Psoas muscle (tissue), 8 donors: ENCODE results near the gene NLGN1. TPM values are rescaled to one million over a fixed set of nuclear protein-coding genes. Genes with fewer than 3 reads are reported as not detected.

Source experiments
- ATAC-seq, 4 donors: fragments of 200-7000 bp; cut with Tn5 transposase; one replicate each; pipeline ENCODE4 v1.9.1; 2020; ENCODE audit warnings: moderate library complexity in 3 of 4, mild to moderate bottlenecking in 2 of 4
- DNase-seq, 2 donors: peaks; one replicate each; pipeline ENCODE4 v3.0.0-alpha.2; 2020
- H3K27ac ChIP-seq: fragments of 200-600 bp; one replicate; pipeline ENCODE4 v1.8.0; 2022
- H3K27me3 ChIP-seq, 3 donors: fragments of 200-600 bp in 1 of 3; one replicate each; pipeline versions ENCODE4 v1.6.1 to v1.8.0; 2013 to 2022; ENCODE audit warnings: low read length in 2 of 3, mild to moderate bottlenecking in 2 of 3, moderate library complexity in 1 of 3; ENCODE audit not compliant: insufficient read depth in 3 of 3
- H3K36me3 ChIP-seq, 2 donors: fragments of 200-600 bp in 1 of 2; one replicate each; pipeline versions ENCODE4 v1.6.1 to v1.8.0; 2013 to 2022; ENCODE audit warnings: low read depth in 1 of 2, mild to moderate bottlenecking in 1 of 2, moderate library complexity in 1 of 2; ENCODE audit not compliant: insufficient read depth in 1 of 2
- H3K4me1 ChIP-seq: fragments of 200-600 bp; one replicate; pipeline ENCODE4 v1.8.0; 2022
- H3K4me3 ChIP-seq: fragments of 200-600 bp; one replicate; pipeline ENCODE4 v1.8.0; 2022; ENCODE audit warnings: mild to moderate bottlenecking
- H3K9me3 ChIP-seq: fragments of 200-600 bp; one replicate; pipeline ENCODE4 v1.8.0; 2022
- WGBS, 3 donors: extraction: QIAGEN DNeasy Blood & Tissue Kit; methylation state at CpG; one replicate each; pipeline versions ENCODE4 v1.1.6 to v1.1.7; 2013; 5-methylcytosine and 5-hydroxymethylcytosine counted together
- intact Hi-C, 2 donors: fragments of 100-400 bp; cut with DNase I; formaldehyde crosslinking; loops; one replicate each; pipeline versions ENCODE4 v1.11.0 to v1.14.2; 2022
- polyA plus RNA-seq, 3 donors: library from polyadenylated mRNA; stranded (reverse); fragments of 200-250 nt; gene quantifications; one replicate each; pipeline ENCODE4 v1.2.3, GENCODE V29; 2013
- total RNA-seq, 4 donors: library from RNA; stranded (reverse); fragmentation: NEBNext Ultra II Directional in 2 of 4; extraction: Animal tissue kit (Norgen Biotek cat#: 25700) in 2 of 4; gene quantifications; one replicate each; pipeline versions ENCODE4 v1.2.1 to v1.2.4, GENCODE V29; 2021 to 2023
- TF ChIP-seq, protein P1 (sequence below): fragments of 200-600 bp; IDR thresholded peaks from one replicate; pipeline ENCODE4 v1.8.0; 2022; ENCODE audit warnings: antibody characterized with exemption
- donor health status: healthy with polysubstance abuse.
- donor health status: DM: no; HTN: no; CAD: no; lungs with moderate emphysema.
- donor health status: Bipolar disorder and iron deficiency.
- donor health status: healthy.
- donor health status: DM: yes; HTN: yes; CAD: no.
- donor health status: DM: no; HTN: no; CAD: no.
- donor health status: DM: no; HTN: no; CAD: no.
- donor health status: DM: yes; HTN: yes; CAD: no.

NLGN1 gene
- total and polyA plus RNA-seq, 7 donors, result 0.04 to 1.0 (median 0.54) TPM

DNA sequence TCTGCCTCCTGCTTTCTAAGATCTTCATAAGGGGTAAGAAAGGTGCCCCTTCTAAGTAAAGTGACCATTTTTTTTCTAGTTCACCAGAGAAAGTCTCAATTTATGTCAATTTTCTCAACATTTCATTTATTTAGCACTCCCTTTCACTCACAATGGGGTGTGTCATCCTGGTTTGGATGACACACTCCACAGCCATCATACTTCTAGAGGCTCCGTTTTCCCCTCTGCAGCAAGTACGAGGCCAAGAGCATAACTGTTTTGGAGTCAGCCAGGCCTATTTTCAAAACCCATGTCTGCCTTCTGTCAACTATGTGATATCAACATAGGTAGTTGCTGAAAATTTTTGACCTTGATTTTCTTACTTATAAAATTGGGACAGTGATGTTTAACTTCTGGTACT is 703.2 kb downstream of the NLGN1 start:
- TF ChIP-seq, protein P1, sequence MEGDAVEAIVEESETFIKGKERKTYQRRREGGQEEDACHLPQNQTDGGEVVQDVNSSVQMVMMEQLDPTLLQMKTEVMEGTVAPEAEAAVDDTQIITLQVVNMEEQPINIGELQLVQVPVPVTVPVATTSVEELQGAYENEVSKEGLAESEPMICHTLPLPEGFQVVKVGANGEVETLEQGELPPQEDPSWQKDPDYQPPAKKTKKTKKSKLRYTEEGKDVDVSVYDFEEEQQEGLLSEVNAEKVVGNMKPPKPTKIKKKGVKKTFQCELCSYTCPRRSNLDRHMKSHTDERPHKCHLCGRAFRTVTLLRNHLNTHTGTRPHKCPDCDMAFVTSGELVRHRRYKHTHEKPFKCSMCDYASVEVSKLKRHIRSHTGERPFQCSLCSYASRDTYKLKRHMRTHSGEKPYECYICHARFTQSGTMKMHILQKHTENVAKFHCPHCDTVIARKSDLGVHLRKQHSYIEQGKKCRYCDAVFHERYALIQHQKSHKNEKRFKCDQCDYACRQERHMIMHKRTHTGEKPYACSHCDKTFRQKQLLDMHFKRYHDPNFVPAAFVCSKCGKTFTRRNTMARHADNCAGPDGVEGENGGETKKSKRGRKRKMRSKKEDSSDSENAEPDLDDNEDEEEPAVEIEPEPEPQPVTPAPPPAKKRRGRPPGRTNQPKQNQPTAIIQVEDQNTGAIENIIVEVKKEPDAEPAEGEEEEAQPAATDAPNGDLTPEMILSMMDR, result no peak
- intact Hi-C loops, result no loop called here
- no peaks in the 10 kb centered on the region for H3K9me3 ChIP-seq
- no peaks in the 10 kb centered on the region for H3K27me3 ChIP-seq
- no peak overlapping the region for H3K4me3 ChIP-seq
- 80 to 91% (median 89%) methylated on average over 2 of the region's 2 CpGs for WGBS, 3 donors
- H3K4me1 ChIP-seq, result no peaks in the 10 kb centered on the region
- no peak overlapping the region for H3K27ac ChIP-seq
- DNase-seq (no peak), ATAC-seq (no peak)
- H3K36me3 ChIP-seq, result no peaks in the 10 kb centered on the region

DNA sequence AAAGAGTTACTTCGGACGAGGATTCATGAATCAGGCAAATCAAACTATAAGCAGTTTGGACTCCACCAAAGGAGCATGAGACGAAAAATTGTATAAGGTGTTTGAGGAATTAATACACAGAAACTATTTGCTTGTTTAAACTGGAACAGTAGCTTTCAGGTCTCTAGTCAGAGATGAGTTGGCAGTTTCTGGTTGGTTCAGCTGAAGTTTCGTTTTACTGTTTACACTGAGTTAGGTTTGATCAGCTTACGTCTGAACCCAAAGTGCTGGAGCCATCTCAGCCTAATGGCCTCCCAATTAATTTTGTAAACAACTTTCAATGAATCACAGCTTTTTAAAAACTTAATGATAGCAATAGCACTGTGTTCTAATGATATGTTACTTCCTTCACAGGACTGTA is 703.7 kb downstream of the NLGN1 start:
- H3K27me3 ChIP-seq, result no peaks in the 10 kb centered on the region
- no peak overlapping the region for H3K4me3 ChIP-seq
- no peaks in the 10 kb centered on the region for H3K4me1 ChIP-seq
- DNase-seq (no peak), ATAC-seq (no peak)
- H3K9me3 ChIP-seq, result no peaks in the 10 kb centered on the region
- 84 to 87% (median 87%) methylated on average over 5 of the region's 5 CpGs for WGBS, 3 donors
- H3K36me3 ChIP-seq, result no peaks in the 10 kb centered on the region
- TF ChIP-seq, protein P1, result no peak
- no peak overlapping the region for H3K27ac ChIP-seq
- intact Hi-C loops, result no loop called here

DNA sequence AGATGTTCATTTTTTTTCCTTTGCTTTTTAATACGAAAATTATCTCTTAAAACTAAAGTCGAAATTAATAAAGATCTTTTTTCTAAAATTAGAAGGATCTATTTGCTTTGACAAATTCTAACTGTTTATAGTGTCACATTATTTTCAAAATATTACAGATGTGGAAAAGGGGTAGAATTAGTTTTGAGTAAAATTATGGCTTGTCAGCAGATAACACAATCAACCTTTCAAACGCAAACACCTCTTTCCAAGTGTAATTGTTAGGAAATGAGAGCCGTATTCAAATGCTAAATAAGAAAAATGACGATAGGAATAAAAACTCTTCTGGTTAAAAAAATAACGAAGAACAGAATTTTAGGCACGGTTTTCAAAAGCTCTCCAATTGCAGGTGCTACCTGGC is 704.7 kb downstream of the NLGN1 start:
- Histone ChIP-seq H3K36me3 (no peaks in the 10 kb centered on the region), H3K4me1 (no peaks in the 10 kb centered on the region), H3K27me3 (no peaks in the 10 kb centered on the region), H3K4me3 (no peak overlapping the region), H3K9me3 (no peaks in the 10 kb centered on the region), H3K27ac (no peak overlapping the region)
- intact Hi-C loops, result no loop called here
- no peak for DNase-seq
- 78 to 81% (median 79%) methylated on average over 7 of the region's 7 CpGs for WGBS, 3 donors
- TF ChIP-seq, protein P1, result no peak
- no peak for ATAC-seq

DNA sequence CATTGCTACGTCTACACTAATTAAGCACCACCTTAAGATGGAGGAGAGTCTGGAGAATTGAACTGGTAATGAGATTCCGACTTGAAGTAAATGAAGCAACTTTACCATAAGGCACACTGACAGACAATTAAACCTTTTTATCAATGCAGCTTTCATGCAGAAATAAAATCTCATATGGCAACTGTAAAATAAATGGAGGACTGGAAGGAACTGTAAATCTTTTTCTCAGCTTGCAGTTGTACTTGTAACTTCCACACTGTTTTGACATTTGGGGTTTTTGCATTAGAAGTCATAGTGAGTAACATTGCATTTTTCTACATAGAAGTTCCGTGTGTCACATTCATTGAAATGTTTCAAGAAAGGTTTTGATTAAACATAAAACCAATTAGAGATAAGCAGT is 705.3 kb downstream of the NLGN1 start:
- no peaks in the 10 kb centered on the region for H3K9me3 ChIP-seq
- intact Hi-C loops, result no loop called here
- TF ChIP-seq, protein P1, result no peak
- no peaks in the 10 kb centered on the region for H3K4me1 ChIP-seq
- no peak overlapping the region for H3K27ac ChIP-seq
- no peak for ATAC-seq
- 81 to 83% (median 83%) methylated on average over 3 of the region's 3 CpGs for WGBS, 3 donors
- H3K4me3 ChIP-seq, result no peak overlapping the region
- no peaks in the 10 kb centered on the region for H3K36me3 ChIP-seq
- no peaks in the 10 kb centered on the region for H3K27me3 ChIP-seq
- no peak for DNase-seq

- TF ChIP-seq, protein P1, result no peak
- no peak overlapping the region for H3K4me3 ChIP-seq
- no peaks in the 10 kb centered on the region for H3K36me3 ChIP-seq
- ATAC-seq, result no peak
- no peaks in the 10 kb centered on the region for H3K4me1 ChIP-seq
- no peak overlapping the region for H3K27ac ChIP-seq
- intact Hi-C loops, result no loop called here
- DNase-seq, result no peak
- H3K9me3 ChIP-seq, result no peaks in the 10 kb centered on the region
- 78 to 85% (median 80%) methylated on average over 3 of the region's 3 CpGs for WGBS, 3 donors
- no peaks in the 10 kb centered on the region for H3K27me3 ChIP-seq
Observed at GRCh38 chr3:174110761-174111160, 713.2 kb downstream of the NLGN1 start.
